Erythroblast (primary cell): Measurements from ENCODE around the gene UNC5A.

ENCODE experiments used
- GATA1 ChIP-seq: IDR thresholded peaks from 2 replicates; pipeline ENCODE4 v1.6.1; 2011; ENCODE audit warnings: low read depth, mild to moderate bottlenecking, control low read depth, low read length, moderate library complexity
- POLR2A ChIP-seq: IDR thresholded peaks from 2 replicates; pipeline ENCODE4 v1.6.1; 2011; ENCODE audit warnings: mild to moderate bottlenecking, low read length

DNA sequence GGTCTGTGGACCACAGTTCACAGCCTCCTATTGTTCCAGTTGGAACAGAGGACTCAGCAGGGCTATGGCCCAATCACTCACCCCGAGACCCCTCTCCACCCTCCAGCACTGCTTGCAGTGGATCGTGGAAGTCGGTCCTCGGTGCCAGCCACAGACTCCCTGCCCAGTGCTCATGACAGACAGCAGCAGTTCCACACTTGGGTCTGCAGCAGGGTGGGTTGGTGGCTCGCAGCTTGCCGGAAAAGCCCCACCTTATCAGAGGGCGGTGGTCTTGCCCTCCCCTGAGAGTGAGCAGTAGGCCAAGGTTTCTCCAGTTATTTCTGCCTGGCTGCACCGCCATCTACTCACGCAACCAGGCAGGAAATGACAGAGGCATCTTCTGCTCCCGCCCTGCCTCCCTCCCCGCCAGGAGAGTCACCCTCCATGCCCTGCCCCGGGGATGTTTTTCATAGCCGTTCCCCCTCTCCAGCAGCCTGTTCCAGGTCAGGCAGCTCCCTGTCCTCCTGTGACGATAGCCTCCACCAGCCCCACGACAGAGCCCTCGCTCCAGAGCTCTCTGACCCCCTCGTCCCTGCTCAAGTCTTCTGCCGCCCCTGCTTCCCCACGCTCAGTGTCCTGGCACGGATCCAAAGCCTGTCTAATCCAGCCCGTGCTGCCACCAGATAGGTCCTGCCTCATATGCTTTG, 34.5 kb downstream of the UNC5A start:
- TF ChIP-seq POLR2A = no peak
- no peak for TF ChIP-seq GATA1
